MCF 10A (cell line): ENCODE data around the gene NUTM2D. TPM values are rescaled to one million over a fixed set of nuclear protein-coding genes. Genes with fewer than 3 reads are reported as not detected.
A peak's percentile ranks its signal among the peaks of the same experiment; 100 is the strongest.
"Not testable (repeated sequence)": the region's sequence is repeated elsewhere in the genome, so short reads cannot be mapped to it uniquely, and the experiment has no call there.

Experiments used
- Bru-seq: library from RNA; stranded (reverse); fragments of 400-500 nt; gene quantifications from one replicate; lab custom pipeline; 2021; lab: Mats Ljungman, UMichigan
- BruChase-seq, 2 experiments: library from RNA; stranded (reverse); fragments of 400-500 nt; gene quantifications; one replicate each; lab custom pipeline; 2021; lab: Mats Ljungman, UMichigan
- BruUV-seq: library from RNA; stranded (reverse); fragments of 400-500 nt; replicated peaks from 2 replicates; lab custom pipeline; 2021; lab: Mats Ljungman, UMichigan
- CTCF ChIA-PET: fragments of 300-600 bp; sonication (Branson Sonifier 250); formaldehyde crosslinking; extraction: SDS; loops from one replicate; lab custom pipeline; 2021; ENCODE audit warnings: antibody characterized with exemption, inconsistent platforms; lab: Yijun Ruan, JAX
- POLR2A ChIA-PET: fragments of 300-600, 350-650 bp; sonication (Branson Sonifier 250); formaldehyde crosslinking; extraction: SDS; loops from one replicate; lab custom pipeline; 2020; ENCODE audit warnings: antibody characterized with exemption, inconsistent platforms; lab: Yijun Ruan, JAX
- DNase-seq: peaks from one replicate; pipeline ENCODE4 v3.0.0-alpha.2; 2018; ENCODE audit not compliant: unreplicated experiment
- H3K27ac Mint-ChIP-seq: one replicate; pipeline ENCODE4 v1.8.0; 2022; ENCODE audit warnings: mild to moderate bottlenecking, low read depth, mixed read lengths; ENCODE audit not compliant: unreplicated experiment
- H3K27me3 Mint-ChIP-seq: one replicate; pipeline ENCODE4 v1.8.0; 2022; ENCODE audit warnings: mixed read lengths; ENCODE audit not compliant: insufficient read depth, unreplicated experiment
- H3K36me3 Mint-ChIP-seq: one replicate; pipeline ENCODE4 v1.8.0; 2022; ENCODE audit warnings: mild to moderate bottlenecking, moderate library complexity, mixed read lengths; ENCODE audit not compliant: insufficient read depth, unreplicated experiment
- H3K4me1 Mint-ChIP-seq: one replicate; pipeline ENCODE4 v1.8.0; 2022; ENCODE audit warnings: mixed read lengths; ENCODE audit not compliant: insufficient read depth, unreplicated experiment
- H3K4me3 Mint-ChIP-seq: one replicate; pipeline ENCODE4 v1.8.0; 2022; ENCODE audit warnings: mild to moderate bottlenecking, moderate library complexity, mixed read lengths; ENCODE audit not compliant: unreplicated experiment
- H3K9me3 Mint-ChIP-seq: one replicate; pipeline ENCODE4 v1.8.0; 2022; ENCODE audit warnings: mixed read lengths; ENCODE audit not compliant: unreplicated experiment
- intact Hi-C: fragments of 100-400 bp; cut with micrococcal nuclease; formaldehyde crosslinking; loops from 2 replicates; pipeline ENCODE4 v1.14.1; 2022
- long read RNA-seq: library from polyadenylated mRNA; stranded (forward); transcript quantifications from one replicate; pipeline ENCODE4 v2.0.0, GENCODE V29; 2022
- total RNA-seq: library from RNA; stranded (reverse); gene quantifications from 2 replicates; pipeline ENCODE4 v1.2.3, GENCODE V29; 2022

NUTM2D gene, protein sequence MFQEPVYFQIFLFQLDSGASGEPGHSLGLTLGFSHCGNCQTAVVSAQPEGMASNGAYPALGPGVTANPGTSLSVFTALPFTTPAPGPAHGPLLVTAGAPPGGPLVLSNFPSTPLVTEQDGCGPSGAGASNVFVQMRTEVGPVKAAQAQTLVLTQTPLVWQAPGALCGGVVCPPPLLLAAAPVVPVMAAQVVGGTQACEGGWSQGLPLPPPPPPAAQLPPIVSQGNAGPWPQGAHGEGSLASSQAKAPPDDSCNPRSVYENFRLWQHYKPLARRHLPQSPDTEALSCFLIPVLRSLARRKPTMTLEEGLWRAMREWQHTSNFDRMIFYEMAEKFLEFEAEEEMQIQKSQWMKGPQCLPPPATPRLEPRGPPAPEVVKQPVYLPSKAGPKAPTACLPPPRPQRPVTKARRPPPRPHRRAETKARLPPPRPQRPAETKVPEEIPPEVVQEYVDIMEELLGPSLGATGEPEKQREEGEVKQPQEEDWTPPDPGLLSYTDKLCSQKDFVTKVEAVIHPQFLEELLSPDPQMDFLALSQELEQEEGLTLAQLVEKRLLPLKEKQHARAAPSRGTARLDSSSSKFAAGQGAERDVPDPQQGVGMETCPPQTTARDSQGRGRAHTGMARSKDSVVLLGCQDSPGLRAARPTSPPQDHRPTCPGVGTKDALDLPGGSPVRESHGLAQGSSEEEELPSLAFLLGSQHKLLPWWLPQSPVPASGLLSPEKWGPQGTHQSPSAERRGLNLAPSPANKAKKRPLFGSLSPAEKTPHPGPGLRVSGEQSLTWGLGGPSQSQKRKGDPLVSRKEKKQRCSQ
- total RNA-seq (2.0 and 2.3 TPM in 2 replicates), Bru-seq, nascent RNA (percentile 29 among the genes with signal in this experiment), BruChase-seq, experiment 1, labeled RNA remaining after a 6-hour chase (percentile 42 among the genes with signal in this experiment), BruChase-seq, experiment 2, labeled RNA remaining after a 2-hour chase (percentile 38 among the genes with signal in this experiment)
- long read RNA-seq, result 0 reads

DNA sequence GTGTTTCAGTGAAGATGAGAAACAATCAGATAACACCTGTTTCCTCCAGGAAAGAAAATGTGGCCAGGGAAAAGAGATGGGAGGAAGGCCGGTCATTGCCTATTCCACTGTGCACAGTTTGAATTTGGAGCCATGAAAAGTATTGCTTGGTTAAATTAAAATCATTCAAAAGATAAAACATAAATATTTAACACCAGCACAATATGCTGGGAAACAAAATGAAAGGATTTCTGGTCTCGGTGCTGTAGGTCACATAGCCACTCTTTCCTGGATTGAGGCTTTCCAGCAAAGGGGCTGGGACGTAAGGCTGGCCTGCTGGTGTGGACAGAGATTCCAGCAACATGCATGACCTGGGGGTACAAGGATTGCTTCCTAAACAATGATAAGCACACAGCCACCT lies at the start of gene NUTM2D:
Gene NUTM2D (plus strand): TSS at position 301 of the 400 bp plus-strand sequence. CDS start 522 bp downstream, outside the sequence.
- intact Hi-C loops, DNase-seq, H3K4me1 Mint-ChIP-seq, BruUV-seq, POLR2A ChIA-PET, H3K27ac Mint-ChIP-seq, CTCF ChIA-PET, H3K27me3 Mint-ChIP-seq, H3K9me3 Mint-ChIP-seq, H3K4me3 Mint-ChIP-seq, H3K36me3 Mint-ChIP-seq: not testable (repeated sequence)

DNA sequence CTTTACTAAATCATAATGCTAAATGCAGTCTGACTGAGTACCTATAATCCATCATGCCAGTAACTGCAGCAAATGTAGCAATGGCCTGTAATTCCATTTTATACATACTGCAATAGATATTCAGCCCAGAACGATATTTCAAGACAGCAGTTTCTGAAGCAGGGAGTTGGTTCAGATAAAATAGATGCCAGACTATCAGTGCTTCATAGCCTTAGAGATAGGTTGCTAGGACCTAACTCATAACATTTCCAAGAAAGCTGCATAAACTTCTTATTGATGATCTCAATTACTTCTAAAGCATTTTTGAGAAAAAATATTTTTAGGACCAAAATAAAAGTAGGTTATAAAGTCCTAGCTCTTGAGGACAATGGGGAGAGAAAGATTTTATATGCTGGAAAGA lies 48.8 kb upstream of the NUTM2D start:
- DNase-seq, intact Hi-C loops, H3K36me3 Mint-ChIP-seq, H3K27me3 Mint-ChIP-seq, POLR2A ChIA-PET, H3K4me1 Mint-ChIP-seq, H3K9me3 Mint-ChIP-seq, CTCF ChIA-PET, H3K27ac Mint-ChIP-seq, BruUV-seq, H3K4me3 Mint-ChIP-seq: not testable (repeated sequence)

DNA sequence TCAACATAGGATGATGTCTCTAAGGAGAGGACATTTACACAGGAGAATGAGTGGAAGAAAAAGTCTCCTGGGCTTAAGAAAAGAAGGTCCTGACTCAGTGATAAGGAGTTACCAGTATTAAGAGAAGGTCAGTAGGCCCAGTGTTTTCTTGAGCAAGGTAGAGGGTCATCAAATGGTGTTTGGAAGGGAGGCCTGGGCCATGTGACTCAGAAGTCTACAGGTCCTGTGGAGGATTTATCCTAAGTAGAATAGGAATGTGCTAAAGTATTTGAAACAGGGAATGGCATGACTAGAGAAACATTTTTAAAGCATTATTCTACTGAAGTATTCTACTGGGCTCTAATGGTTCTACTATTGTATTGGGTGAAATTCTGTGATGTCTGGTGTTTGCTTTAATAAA lies 47.9 kb upstream of the NUTM2D start:
- intact Hi-C loops, H3K4me1 Mint-ChIP-seq, H3K27ac Mint-ChIP-seq, BruUV-seq, H3K27me3 Mint-ChIP-seq, CTCF ChIA-PET, DNase-seq, H3K9me3 Mint-ChIP-seq, POLR2A ChIA-PET, H3K4me3 Mint-ChIP-seq, H3K36me3 Mint-ChIP-seq: not testable (repeated sequence)

DNA sequence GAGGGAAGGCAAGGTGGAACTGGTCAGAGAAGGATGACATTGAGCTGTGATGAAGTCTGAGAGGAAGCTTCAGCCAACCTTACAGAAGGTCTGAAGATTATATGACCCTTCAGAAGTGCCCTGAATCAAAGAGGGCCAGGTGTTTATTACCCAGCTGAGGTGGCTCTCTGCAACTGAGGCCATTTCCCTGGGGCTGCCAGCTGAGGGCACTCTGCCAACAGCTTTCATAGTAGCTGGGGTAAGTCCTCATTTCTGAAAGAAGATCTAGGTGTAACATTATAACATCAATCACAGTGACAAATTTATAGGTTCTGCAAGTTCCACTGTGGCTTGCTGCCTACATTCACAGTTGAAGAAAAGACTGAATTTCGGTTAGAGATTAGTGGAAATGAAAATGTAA lies 46.0 kb upstream of the NUTM2D start:
- H3K36me3 Mint-ChIP-seq, CTCF ChIA-PET, H3K4me1 Mint-ChIP-seq, H3K4me3 Mint-ChIP-seq, DNase-seq, H3K27ac Mint-ChIP-seq, BruUV-seq, H3K9me3 Mint-ChIP-seq, POLR2A ChIA-PET, H3K27me3 Mint-ChIP-seq, intact Hi-C loops: not testable (repeated sequence)

DNA sequence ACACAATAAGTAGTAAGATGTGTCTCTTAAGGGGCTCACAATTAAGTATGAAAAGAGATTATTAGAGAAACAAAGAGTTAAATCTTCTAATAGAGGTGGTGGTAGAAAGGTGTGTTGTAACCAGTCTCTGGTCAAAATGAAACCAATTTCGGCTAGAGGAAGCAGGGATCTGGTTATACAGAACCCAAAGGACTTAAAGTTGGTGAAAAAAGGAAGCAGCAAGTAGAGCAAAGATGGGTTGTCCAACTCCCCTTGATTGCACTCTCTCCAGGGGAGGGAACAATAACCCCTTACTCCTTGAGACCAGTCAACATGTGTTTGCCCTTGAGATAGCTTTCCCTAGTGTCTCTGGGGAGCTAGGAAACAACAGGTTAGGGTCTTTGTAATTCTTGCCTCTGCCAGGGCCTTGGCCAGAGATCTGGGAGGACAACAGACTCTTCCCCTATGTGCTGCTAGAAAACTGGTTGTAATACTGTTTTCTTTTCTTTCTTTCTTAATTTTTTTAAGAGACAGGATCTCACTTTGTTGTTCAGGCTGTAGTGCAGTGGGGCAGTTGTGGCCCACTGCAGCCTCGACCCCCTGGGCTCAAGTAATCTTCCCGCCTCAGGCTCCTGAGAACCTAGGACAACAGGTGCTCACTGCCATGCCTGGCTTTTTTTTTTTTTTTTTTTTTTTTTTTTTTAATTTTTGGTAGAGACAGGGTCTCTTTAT lies 43.7 kb upstream of the NUTM2D start:
- intact Hi-C loops, H3K9me3 Mint-ChIP-seq, H3K4me1 Mint-ChIP-seq, DNase-seq, H3K4me3 Mint-ChIP-seq, POLR2A ChIA-PET, BruUV-seq, CTCF ChIA-PET, H3K27me3 Mint-ChIP-seq, H3K36me3 Mint-ChIP-seq, H3K27ac Mint-ChIP-seq: not testable (repeated sequence)

DNA sequence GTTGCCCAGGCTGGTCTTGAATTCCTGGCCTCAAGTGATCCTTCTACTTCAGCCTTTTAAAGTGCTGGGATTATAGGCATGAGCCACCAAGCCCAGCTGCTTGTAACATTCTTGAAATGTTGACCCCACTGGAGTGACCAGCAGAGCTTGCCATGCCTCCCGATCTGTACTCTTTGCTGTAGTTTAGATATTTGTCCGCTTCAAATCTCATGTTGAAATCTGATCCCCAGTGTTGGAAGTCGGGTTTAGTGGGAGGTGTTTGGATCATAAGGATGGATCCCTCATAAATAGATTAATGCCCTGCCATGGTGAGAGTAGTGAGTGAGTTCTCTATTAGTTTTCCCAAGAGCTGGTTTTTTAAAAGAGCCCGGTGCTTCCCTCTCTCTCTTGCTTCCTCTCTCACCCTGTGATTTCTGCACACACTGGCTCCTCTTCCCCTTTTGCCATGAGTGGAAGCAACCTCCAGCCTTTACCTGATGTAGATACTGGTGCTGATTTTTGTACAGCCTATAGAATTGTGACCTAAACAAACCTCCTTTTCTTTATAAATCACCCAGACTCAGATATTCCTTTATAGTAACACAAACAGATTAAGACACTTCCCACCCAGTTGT lies 43.1 kb upstream of the NUTM2D start:
- BruUV-seq, H3K4me3 Mint-ChIP-seq, H3K36me3 Mint-ChIP-seq, POLR2A ChIA-PET, intact Hi-C loops, H3K4me1 Mint-ChIP-seq, H3K27me3 Mint-ChIP-seq, DNase-seq, CTCF ChIA-PET, H3K9me3 Mint-ChIP-seq, H3K27ac Mint-ChIP-seq: not testable (repeated sequence)

DNA sequence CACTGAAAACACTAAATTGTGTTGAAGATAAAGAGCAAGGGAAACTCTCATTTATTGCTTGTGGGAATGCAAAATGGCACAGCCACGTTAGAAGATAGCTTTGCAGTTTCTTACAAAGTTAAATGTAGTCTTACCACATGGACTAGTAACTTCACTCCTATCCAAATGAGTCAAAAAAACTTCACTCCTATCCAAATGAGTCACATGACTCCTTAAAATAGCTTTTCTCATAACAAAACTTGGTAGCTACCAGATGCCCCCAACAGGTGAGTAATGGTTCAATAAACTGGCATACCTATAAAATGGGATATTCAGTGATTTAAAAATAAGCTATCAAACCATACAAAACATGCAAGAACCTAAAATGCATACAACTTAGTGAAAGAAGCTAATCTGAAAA lies 36.0 kb upstream of the NUTM2D start:
- H3K27me3 Mint-ChIP-seq, H3K9me3 Mint-ChIP-seq, H3K4me1 Mint-ChIP-seq, H3K4me3 Mint-ChIP-seq, H3K36me3 Mint-ChIP-seq, POLR2A ChIA-PET, H3K27ac Mint-ChIP-seq, intact Hi-C loops, DNase-seq, CTCF ChIA-PET, BruUV-seq: not testable (repeated sequence)

DNA sequence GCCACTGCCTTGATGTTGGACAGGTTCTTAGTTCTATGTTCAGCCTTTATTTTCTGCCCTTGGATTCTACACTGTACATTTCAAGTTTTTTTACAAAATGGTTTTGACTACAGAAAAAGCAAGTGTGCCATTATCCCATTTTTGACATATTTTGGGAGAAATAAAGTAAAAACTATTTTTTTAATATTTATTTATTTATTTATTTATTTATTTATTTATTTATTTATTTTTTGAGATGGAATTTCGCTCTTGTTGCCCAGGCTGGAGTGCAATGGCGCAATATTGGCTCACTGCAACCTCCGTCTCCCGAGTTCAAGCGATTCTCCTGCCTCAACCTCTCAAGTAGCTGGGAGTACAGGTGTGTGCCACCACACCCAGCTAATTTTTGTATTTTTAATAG lies 33.0 kb upstream of the NUTM2D start:
- DNase-seq, POLR2A ChIA-PET, H3K4me1 Mint-ChIP-seq, H3K9me3 Mint-ChIP-seq, H3K4me3 Mint-ChIP-seq, H3K27me3 Mint-ChIP-seq, BruUV-seq, H3K27ac Mint-ChIP-seq, H3K36me3 Mint-ChIP-seq, intact Hi-C loops, CTCF ChIA-PET: not testable (repeated sequence)
